GM23338 (cell line): ENCODE results near the gene KLK4. TPM values are rescaled to one million over a fixed set of nuclear protein-coding genes. Genes with fewer than 3 reads are reported as not detected.
A peak's percentile ranks its signal among the peaks of the same experiment; 100 is the strongest.

Experiments
- ATAC-seq: fragments of 200-7000 bp; cut with Tn5 transposase; 3 replicates; pipeline ENCODE4 v1.9.1; 2020
- DNase-seq: peaks from one replicate; pipeline ENCODE4 v3.0.0-alpha.2; 2015; ENCODE audit warnings: low spot score
- H2AFZ ChIP-seq: fragments of 200-600 bp; sonication (generic); 2 replicates; pipeline ENCODE4 v1.8.0; 2016; ENCODE audit warnings: antibody characterized with exemption, mild to moderate bottlenecking, moderate library complexity
- H3F3A ChIP-seq: fragments of 200-600 bp; sonication (generic); replicated peaks from 2 replicates; pipeline ENCODE4 v1.8.0; 2017; ENCODE audit warnings: antibody characterized with exemption, mixed run types, low read depth
- H3K27ac ChIP-seq: fragments of 200-600 bp; sonication (generic); 2 replicates; pipeline ENCODE4 v1.6.1; 2016; ENCODE audit warnings: low read depth
- H3K27me3 ChIP-seq: fragments of 200-600 bp; sonication (generic); 2 replicates; pipeline ENCODE4 v1.8.0; 2016; ENCODE audit warnings: mild to moderate bottlenecking, mixed run types, moderate library complexity; ENCODE audit not compliant: insufficient read depth
- H3K36me3 ChIP-seq: fragments of 200-600 bp; sonication (generic); 2 replicates; pipeline ENCODE4 v1.8.0; 2016; ENCODE audit warnings: mild to moderate bottlenecking; ENCODE audit not compliant: insufficient read depth
- H3K4me1 ChIP-seq: fragments of 200-600 bp; sonication (generic); 2 replicates; pipeline ENCODE4 v1.8.0; 2016; ENCODE audit warnings: mild to moderate bottlenecking, moderate library complexity; ENCODE audit not compliant: insufficient read depth
- H3K4me2 ChIP-seq: fragments of 200-600 bp; sonication (generic); 2 replicates; pipeline ENCODE4 v1.7.1; 2017; ENCODE audit warnings: mixed run types
- H3K4me3 ChIP-seq: fragments of 200-600 bp; sonication (generic); 2 replicates; pipeline ENCODE4 v1.6.1; 2016; ENCODE audit warnings: mixed run types
- H3K79me2 ChIP-seq: fragments of 200-600 bp; sonication (generic); replicated peaks from 2 replicates; pipeline ENCODE4 v1.8.0; 2017; ENCODE audit warnings: mild to moderate bottlenecking; ENCODE audit not compliant: insufficient read depth
- H3K9me2 ChIP-seq: fragments of 200-600 bp; sonication (generic); 2 replicates; pipeline ENCODE4 v1.8.0; 2017; ENCODE audit not compliant: insufficient read depth
- H4K20me1 ChIP-seq: fragments of 200-600 bp; sonication (generic); replicated peaks from 2 replicates; pipeline ENCODE4 v1.8.0; 2017; ENCODE audit warnings: mild to moderate bottlenecking; ENCODE audit not compliant: insufficient read depth
- H3K27ac Mint-ChIP-seq: 2 replicates; pipeline ENCODE4 v1.8.0; 2020; ENCODE audit warnings: inconsistent platforms, mild to moderate bottlenecking, moderate library complexity, mixed read lengths
- H3K27me3 Mint-ChIP-seq: 3 replicates; pipeline ENCODE4 v1.8.0; 2022; ENCODE audit warnings: low read depth, mild to moderate bottlenecking, moderate library complexity, mixed read lengths, inconsistent platforms; ENCODE audit not compliant: insufficient read depth, poor library complexity
- H3K36me3 Mint-ChIP-seq: 3 replicates; pipeline ENCODE4 v1.8.0; 2021; ENCODE audit warnings: low read depth, mild to moderate bottlenecking, inconsistent platforms, moderate library complexity, mixed read lengths
- H3K4me1 Mint-ChIP-seq: 3 replicates; pipeline ENCODE4 v1.8.0; 2020; ENCODE audit warnings: mild to moderate bottlenecking, inconsistent platforms, mixed read lengths
- H3K4me3 Mint-ChIP-seq: 3 replicates; pipeline ENCODE4 v1.8.0; 2021; ENCODE audit warnings: moderate library complexity, mild to moderate bottlenecking, inconsistent platforms, mixed read lengths
- H3K9me3 Mint-ChIP-seq: 3 replicates; pipeline ENCODE4 v1.8.0; 2020; ENCODE audit warnings: moderate library complexity, mild to moderate bottlenecking, inconsistent platforms, mixed read lengths
- CREB1 ChIP-seq: fragments of 250-450 bp; sonication (Bioruptor Pico); IDR thresholded peaks from 2 replicates; pipeline ENCODE4 v1.5.0; 2020; ENCODE audit warnings: low read depth, mild to moderate bottlenecking, moderate library complexity
- EZH2 ChIP-seq: fragments of 200-600 bp; sonication (generic); IDR thresholded peaks from one replicate; pipeline ENCODE4 v1.8.0; 2017; ENCODE audit warnings: antibody characterized with exemption, mild to moderate bottlenecking, low read depth; ENCODE audit not compliant: unreplicated experiment
- EZH2phosphoT487 ChIP-seq: fragments of 200-600 bp; sonication (generic); IDR thresholded peaks from one replicate; pipeline ENCODE4 v1.8.1; 2018; ENCODE audit warnings: antibody characterized with exemption; ENCODE audit not compliant: unreplicated experiment
- JUNB ChIP-seq: IDR thresholded peaks from one replicate; pipeline ENCODE4 v1.6.1; 2016; ENCODE audit warnings: antibody characterized with exemption; ENCODE audit not compliant: unreplicated experiment
- NANOG ChIP-seq: IDR thresholded peaks from 2 replicates; pipeline ENCODE4 v1.6.1; 2016; ENCODE audit warnings: antibody characterized with exemption, borderline replicate concordance
- POLR2AphosphoS5 ChIP-seq: IDR thresholded peaks from 2 replicates; pipeline ENCODE4 v1.6.1; 2016; ENCODE audit warnings: antibody characterized with exemption, low read depth
- REST ChIP-seq: IDR thresholded peaks from one replicate; pipeline ENCODE4 v1.6.1; 2018; ENCODE audit warnings: antibody characterized with exemption; ENCODE audit not compliant: unreplicated experiment
- STAT1 ChIP-seq: IDR thresholded peaks from one replicate; pipeline ENCODE4 v1.6.1; 2016; ENCODE audit warnings: antibody characterized with exemption; ENCODE audit not compliant: unreplicated experiment
- ZNF114 ChIP-seq: fragments of 250-450 bp; sonication (Bioruptor Pico); IDR thresholded peaks from 2 replicates; pipeline ENCODE4 v1.5.0; 2020; ENCODE audit warnings: mild to moderate bottlenecking, moderate library complexity
- ZNF331 ChIP-seq: fragments of 250-450 bp; sonication (Bioruptor Pico); IDR thresholded peaks from 2 replicates; pipeline ENCODE4 v1.5.0; 2020; ENCODE audit warnings: low read depth, mild to moderate bottlenecking, moderate library complexity
- polyA plus RNA-seq: library from polyadenylated mRNA; unstranded; fragments of >200 nt; fragmentation: Nextera tagmentation; extraction: Ambion mirVana; gene quantifications from 2 replicates; pipeline ENCODE4 v1.2.1, GENCODE V29; 2016
- total RNA-seq: library from RNA; depleted of rRNA; stranded (reverse); fragments of >200 nt; shearing (Covaris generic); gene quantifications from 2 replicates; pipeline ENCODE4 v1.2.3, GENCODE V29; 2014
- TF ChIP-seq, protein P1 (sequence below): IDR thresholded peaks from 2 replicates; pipeline ENCODE4 v1.6.1; 2016; ENCODE audit warnings: antibody characterized with exemption
- TF ChIP-seq, protein P2 (sequence below), 2 experiments: fragments of 200-600 bp in 1 of 2; sonication (generic) in 1 of 2; conservative IDR thresholded peaks; 2 replicates each; pipeline versions ENCODE4 v1.5.1 to v1.6.1; 2016 to 2017; ENCODE audit warnings: antibody characterized with exemption in 2 of 2, low read depth in 2 of 2, mild to moderate bottlenecking in 2 of 2, moderate library complexity in 1 of 2
- TF ChIP-seq, protein P3 (sequence below): fragments of 250-450 bp; sonication (Bioruptor Pico); IDR thresholded peaks from 2 replicates; pipeline ENCODE4 v1.5.0; 2020; ENCODE audit warnings: mild to moderate bottlenecking, moderate library complexity

Gene KLK4
- total and polyA plus RNA-seq, 2 experiments from 2014 or later: 0.76 to 1.8 TPM

- no peaks in the 10 kb centered on the region for H3F3A ChIP-seq
- peaks cover 6% of the 10 kb centered on the region; the same call in 2 of the 3 replicates for H3K4me1 Mint-ChIP-seq
- H3K4me1 ChIP-seq: no peaks in the 10 kb centered on the region
- H3K9me3 Mint-ChIP-seq: no peaks in the 10 kb centered on the region; the same call in 1 of the 3 replicates
- no peaks in the 10 kb centered on the region for H4K20me1 ChIP-seq
- TF ChIP-seq ZNF114 (no peak), EZH2 (no peak), EZH2phosphoT487 (no peak), REST (no peak), CREB1 (CRISPR knock-in tag) (no peak), POLR2AphosphoS5 (no peak), STAT1 (no peak), ZNF331 (no peak), JUNB (no peak), NANOG (no peak)
- TF ChIP-seq, protein P1, sequence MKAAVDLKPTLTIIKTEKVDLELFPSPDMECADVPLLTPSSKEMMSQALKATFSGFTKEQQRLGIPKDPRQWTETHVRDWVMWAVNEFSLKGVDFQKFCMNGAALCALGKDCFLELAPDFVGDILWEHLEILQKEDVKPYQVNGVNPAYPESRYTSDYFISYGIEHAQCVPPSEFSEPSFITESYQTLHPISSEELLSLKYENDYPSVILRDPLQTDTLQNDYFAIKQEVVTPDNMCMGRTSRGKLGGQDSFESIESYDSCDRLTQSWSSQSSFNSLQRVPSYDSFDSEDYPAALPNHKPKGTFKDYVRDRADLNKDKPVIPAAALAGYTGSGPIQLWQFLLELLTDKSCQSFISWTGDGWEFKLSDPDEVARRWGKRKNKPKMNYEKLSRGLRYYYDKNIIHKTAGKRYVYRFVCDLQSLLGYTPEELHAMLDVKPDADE: no peak
- TF ChIP-seq, protein P2, sequence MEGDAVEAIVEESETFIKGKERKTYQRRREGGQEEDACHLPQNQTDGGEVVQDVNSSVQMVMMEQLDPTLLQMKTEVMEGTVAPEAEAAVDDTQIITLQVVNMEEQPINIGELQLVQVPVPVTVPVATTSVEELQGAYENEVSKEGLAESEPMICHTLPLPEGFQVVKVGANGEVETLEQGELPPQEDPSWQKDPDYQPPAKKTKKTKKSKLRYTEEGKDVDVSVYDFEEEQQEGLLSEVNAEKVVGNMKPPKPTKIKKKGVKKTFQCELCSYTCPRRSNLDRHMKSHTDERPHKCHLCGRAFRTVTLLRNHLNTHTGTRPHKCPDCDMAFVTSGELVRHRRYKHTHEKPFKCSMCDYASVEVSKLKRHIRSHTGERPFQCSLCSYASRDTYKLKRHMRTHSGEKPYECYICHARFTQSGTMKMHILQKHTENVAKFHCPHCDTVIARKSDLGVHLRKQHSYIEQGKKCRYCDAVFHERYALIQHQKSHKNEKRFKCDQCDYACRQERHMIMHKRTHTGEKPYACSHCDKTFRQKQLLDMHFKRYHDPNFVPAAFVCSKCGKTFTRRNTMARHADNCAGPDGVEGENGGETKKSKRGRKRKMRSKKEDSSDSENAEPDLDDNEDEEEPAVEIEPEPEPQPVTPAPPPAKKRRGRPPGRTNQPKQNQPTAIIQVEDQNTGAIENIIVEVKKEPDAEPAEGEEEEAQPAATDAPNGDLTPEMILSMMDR (conservative IDR thresholded peaks at IDR 0.05; ENCODE audit: low read depth in 2 of 2): no peak
- TF ChIP-seq, protein P3, sequence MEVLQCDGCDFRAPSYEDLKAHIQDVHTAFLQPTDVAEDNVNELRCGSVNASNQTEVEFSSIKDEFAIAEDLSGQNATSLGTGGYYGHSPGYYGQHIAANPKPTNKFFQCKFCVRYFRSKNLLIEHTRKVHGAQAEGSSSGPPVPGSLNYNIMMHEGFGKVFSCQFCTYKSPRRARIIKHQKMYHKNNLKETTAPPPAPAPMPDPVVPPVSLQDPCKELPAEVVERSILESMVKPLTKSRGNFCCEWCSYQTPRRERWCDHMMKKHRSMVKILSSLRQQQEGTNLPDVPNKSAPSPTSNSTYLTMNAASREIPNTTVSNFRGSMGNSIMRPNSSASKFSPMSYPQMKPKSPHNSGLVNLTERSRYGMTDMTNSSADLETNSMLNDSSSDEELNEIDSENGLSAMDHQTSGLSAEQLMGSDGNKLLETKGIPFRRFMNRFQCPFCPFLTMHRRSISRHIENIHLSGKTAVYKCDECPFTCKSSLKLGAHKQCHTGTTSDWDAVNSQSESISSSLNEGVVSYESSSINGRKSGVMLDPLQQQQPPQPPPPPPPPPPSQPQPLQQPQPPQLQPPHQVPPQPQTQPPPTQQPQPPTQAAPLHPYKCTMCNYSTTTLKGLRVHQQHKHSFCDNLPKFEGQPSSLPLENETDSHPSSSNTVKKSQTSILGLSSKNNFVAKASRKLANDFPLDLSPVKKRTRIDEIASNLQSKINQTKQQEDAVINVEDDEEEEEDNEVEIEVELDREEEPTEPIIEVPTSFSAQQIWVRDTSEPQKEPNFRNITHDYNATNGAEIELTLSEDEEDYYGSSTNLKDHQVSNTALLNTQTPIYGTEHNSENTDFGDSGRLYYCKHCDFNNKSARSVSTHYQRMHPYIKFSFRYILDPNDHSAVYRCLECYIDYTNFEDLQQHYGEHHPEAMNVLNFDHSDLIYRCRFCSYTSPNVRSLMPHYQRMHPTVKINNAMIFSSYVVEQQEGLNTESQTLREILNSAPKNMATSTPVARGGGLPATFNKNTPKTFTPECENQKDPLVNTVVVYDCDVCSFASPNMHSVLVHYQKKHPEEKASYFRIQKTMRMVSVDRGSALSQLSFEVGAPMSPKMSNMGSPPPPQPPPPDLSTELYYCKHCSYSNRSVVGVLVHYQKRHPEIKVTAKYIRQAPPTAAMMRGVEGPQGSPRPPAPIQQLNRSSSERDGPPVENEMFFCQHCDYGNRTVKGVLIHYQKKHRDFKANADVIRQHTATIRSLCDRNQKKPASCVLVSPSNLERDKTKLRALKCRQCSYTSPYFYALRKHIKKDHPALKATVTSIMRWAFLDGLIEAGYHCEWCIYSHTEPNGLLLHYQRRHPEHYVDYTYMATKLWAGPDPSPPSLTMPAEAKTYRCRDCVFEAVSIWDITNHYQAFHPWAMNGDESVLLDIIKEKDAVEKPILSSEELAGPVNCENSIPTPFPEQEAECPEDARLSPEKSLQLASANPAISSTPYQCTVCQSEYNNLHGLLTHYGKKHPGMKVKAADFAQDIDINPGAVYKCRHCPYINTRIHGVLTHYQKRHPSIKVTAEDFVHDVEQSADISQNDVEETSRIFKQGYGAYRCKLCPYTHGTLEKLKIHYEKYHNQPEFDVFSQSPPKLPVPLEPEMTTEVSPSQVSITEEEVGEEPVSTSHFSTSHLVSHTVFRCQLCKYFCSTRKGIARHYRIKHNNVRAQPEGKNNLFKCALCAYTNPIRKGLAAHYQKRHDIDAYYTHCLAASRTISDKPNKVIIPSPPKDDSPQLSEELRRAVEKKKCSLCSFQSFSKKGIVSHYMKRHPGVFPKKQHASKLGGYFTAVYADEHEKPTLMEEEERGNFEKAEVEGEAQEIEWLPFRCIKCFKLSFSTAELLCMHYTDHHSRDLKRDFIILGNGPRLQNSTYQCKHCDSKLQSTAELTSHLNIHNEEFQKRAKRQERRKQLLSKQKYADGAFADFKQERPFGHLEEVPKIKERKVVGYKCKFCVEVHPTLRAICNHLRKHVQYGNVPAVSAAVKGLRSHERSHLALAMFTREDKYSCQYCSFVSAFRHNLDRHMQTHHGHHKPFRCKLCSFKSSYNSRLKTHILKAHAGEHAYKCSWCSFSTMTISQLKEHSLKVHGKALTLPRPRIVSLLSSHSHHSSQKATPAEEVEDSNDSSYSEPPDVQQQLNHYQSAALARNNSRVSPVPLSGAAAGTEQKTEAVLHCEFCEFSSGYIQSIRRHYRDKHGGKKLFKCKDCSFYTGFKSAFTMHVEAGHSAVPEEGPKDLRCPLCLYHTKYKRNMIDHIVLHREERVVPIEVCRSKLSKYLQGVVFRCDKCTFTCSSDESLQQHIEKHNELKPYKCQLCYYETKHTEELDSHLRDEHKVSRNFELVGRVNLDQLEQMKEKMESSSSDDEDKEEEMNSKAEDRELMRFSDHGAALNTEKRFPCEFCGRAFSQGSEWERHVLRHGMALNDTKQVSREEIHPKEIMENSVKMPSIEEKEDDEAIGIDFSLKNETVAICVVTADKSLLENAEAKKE (CRISPR knock-in tag): no peak
- H3K27me3 ChIP-seq: no peaks in the 10 kb centered on the region
- no peak overlapping the region for H2AFZ ChIP-seq
- H3K27ac Mint-ChIP-seq: no peak overlapping the region
- H3K4me2 ChIP-seq: no peak overlapping the region
- ATAC-seq: no peak
- no peak overlapping the region for H3K27ac ChIP-seq
- no peak overlapping the region for H3K4me3 ChIP-seq
- no peak overlapping the region for H3K4me3 Mint-ChIP-seq
- no peaks in the 10 kb centered on the region for H3K36me3 ChIP-seq
- no peaks in the 10 kb centered on the region; the same call in 1 of the 2 replicates for H3K9me2 ChIP-seq
- H3K36me3 Mint-ChIP-seq: no peaks in the 10 kb centered on the region
- H3K79me2 ChIP-seq: no peaks in the 10 kb centered on the region
- peak; percentile 48 for DNase-seq
- peaks cover 16% of the 10 kb centered on the region for H3K27me3 Mint-ChIP-seq
These were observed 17.6 kb upstream of the KLK4 start for GRCh38 chr19:50928831-50929230.
